BLaER1 treated with 17β-estradiol and CSF1 and Interleukin-3, amounts not matched to agents 10 nM and 100 nM (cell line): Measurements from ENCODE around the gene GMEB2.
A peak's percentile ranks its signal among the peaks of the same experiment; 100 is the strongest.
"Not testable (repeated sequence)": the region's sequence is repeated elsewhere in the genome, so short reads cannot be mapped to it uniquely, and the experiment has no call there.

Source experiments
- H3K27ac ChIP-seq, 11 experiments: shearing (Covaris generic); formaldehyde crosslinking; 2 replicates each; pipeline ENCODE4 v1.8.1; 2022
- H3K27me3 ChIP-seq, 11 experiments: shearing (Covaris generic); formaldehyde crosslinking; 2 replicates each; pipeline ENCODE4 v1.8.1; 2022
- H3K36me3 ChIP-seq, 11 experiments: shearing (Covaris generic); formaldehyde crosslinking; 2 replicates each; pipeline ENCODE4 v1.8.1; 2022
- H3K4me1 ChIP-seq, 10 experiments: shearing (Covaris generic); formaldehyde crosslinking; 2 replicates each; pipeline ENCODE4 v1.8.1; 2022
- H3K4me2 ChIP-seq, 11 experiments: shearing (Covaris generic); formaldehyde crosslinking; 2 replicates each; pipeline ENCODE4 v1.8.1; 2022
- H3K4me3 ChIP-seq, 10 experiments: shearing (Covaris generic); formaldehyde crosslinking; 2 replicates each; pipeline ENCODE4 v1.8.1; 2022
- H3K9ac ChIP-seq, 11 experiments: shearing (Covaris generic); formaldehyde crosslinking; 2 replicates each; pipeline ENCODE4 v1.8.1; 2022
- H3K9me3 ChIP-seq, 11 experiments: shearing (Covaris generic); formaldehyde crosslinking; replicated peaks in 1 of 11; 2 replicates each; pipeline ENCODE4 v1.8.1; 2022
- H4K20me1 ChIP-seq, 11 experiments: shearing (Covaris generic); formaldehyde crosslinking; 2 replicates each; pipeline ENCODE4 v1.8.1; 2022
- Cebpa-rat ChIP-seq, 11 experiments: shearing (Covaris generic); IDR thresholded peaks; 2 replicates each; pipeline ENCODE4 v1.8.1; 2022

Gene GMEB2

DNA sequence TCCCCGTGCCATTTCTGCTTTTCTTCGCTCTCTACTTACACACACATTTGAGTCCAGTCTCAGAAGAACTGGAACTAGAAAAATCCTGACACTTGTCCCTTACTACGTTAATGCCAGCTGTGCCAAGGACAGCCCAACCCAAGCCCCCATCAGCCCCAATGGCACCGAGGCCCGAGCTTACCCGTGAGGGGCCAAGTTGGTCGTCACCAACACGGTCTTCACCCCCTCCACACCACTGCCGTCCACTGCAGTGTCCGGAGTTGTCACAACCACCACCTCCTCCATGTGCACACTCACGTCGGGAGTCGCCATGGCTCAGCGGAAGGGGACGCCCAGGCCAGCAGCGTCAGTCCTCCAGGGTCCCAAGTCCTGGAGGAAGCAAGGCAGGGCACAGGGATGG lies 7.8 kb downstream of the GMEB2 start:
- Histone ChIP-seq H3K4me3 (no peak overlapping the region), H3K27me3 (no peaks in the 10 kb centered on the region), H3K27ac (no peak overlapping the region; a peak in 1 of 22 replicates), H4K20me1 (peaks cover 24 to 82% (median 55%) of the 10 kb centered on the region in 11 experiments; a peak in 19 of 22 replicates), H3K4me1 (peaks cover 10 to 89% (median 59%) of the 10 kb centered on the region in 10 experiments; a peak in 19 of 20 replicates), H3K36me3 (peaks cover 46 to 73% (median 55%) of the 10 kb centered on the region in 11 experiments), H3K9me3 (peaks cover 0 to 13% (median 5%) of the 10 kb centered on the region in 11 experiments; a peak in 10 of 22 replicates), H3K4me2 (peak overlapping the region in 3 of 11 experiments; percentile 38 to 54 (median 45); a peak in 1 of 22 replicates), H3K9ac (peak overlapping the region in 2 of 11 experiments; percentile 2 to 29; a peak in 1 of 22 replicates)
- no peak for TF ChIP-seq Cebpa-rat (IDR thresholded peaks at IDR 0.05)

DNA sequence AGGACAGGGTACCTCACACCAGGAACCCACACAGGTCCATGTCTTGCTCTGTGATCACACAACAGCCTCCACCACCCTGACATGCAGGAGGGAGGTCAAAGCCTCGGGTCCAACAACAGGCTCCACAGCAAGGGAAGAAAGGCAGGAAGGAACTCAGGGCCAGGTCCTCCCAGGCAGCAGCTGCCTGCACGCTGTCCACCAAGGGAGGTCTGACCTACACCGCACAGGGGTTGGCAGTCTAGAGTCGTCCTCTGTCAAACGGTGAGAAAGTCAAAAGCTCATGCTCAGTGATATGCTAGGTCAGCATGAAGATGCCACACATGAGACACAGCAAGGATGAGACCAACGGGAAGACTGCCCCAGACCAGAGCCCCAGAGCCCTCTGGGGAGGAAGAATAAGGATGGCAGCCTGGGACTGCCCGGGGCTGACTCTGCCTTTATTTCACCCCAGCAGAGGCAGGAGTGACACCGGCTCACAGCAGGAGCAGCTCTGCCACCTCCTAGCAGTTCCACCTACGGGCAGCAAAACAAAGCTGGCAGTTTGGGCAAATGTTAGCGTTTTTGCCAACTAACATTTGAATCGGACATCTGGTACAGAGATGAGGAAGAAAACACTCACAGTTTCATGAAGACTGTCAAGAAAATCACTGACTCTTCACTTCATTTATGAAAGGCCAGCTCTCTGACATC lies 8.5 kb downstream of the GMEB2 start:
- Histone ChIP-seq H4K20me1 (peaks cover 29 to 86% (median 60%) of the 10 kb centered on the region in 11 experiments; a peak in 19 of 22 replicates), H3K4me1 (peaks cover 13 to 89% (median 60%) of the 10 kb centered on the region in 10 experiments), H3K36me3 (peaks cover 46 to 70% (median 53%) of the 10 kb centered on the region in 11 experiments), H3K27ac (peak overlapping the region in 1 of 11 experiments; percentile 12; a peak in 1 of 22 replicates), H3K27me3 (no peaks in the 10 kb centered on the region), H3K4me3 (no peak overlapping the region), H3K9me3 (peaks cover 0 to 13% (median 5%) of the 10 kb centered on the region in 11 experiments; a peak in 10 of 22 replicates), H3K4me2 (0 out of 22 replicates have a peak overlapping the region, but pooled peaks of 1 of the 11 experiments have one; percentile 2), H3K9ac (peak overlapping the region in 1 of 11 experiments; percentile 29; a peak in 1 of 22 replicates)
- TF ChIP-seq Cebpa-rat (IDR thresholded peaks at IDR 0.05): no peak

GRCh38 chr20:63617876-63618265 lies 9.0 kb downstream of the GMEB2 start:
- Histone ChIP-seq H3K4me1 (peaks cover 19 to 90% (median 61%) of the 10 kb centered on the region in 10 experiments), H3K9ac (no peak overlapping the region), H3K4me2 (no peak overlapping the region), H3K4me3 (no peak overlapping the region), H4K20me1 (peaks cover 34 to 89% (median 64%) of the 10 kb centered on the region in 11 experiments; a peak in 20 of 22 replicates), H3K36me3 (peaks cover 43 to 67% (median 52%) of the 10 kb centered on the region in 11 experiments), H3K27ac (no peak overlapping the region), H3K27me3 (no peaks in the 10 kb centered on the region), H3K9me3 (peaks cover 0 to 13% (median 5%) of the 10 kb centered on the region in 11 experiments; a peak in 10 of 22 replicates)
- no peak for TF ChIP-seq Cebpa-rat (IDR thresholded peaks at IDR 0.05)

- Histone ChIP-seq H3K36me3 (peaks cover 38 to 62% (median 50%) of the 10 kb centered on the region in 11 experiments), H3K27ac (no peak overlapping the region), H3K27me3 (no peaks in the 10 kb centered on the region), H3K9ac (peak overlapping the region in 1 of 11 experiments; percentile 6; a peak in 1 of 22 replicates), H4K20me1 (peaks cover 39 to 89% (median 64%) of the 10 kb centered on the region in 11 experiments; a peak in 21 of 22 replicates), H3K4me2 (no peak overlapping the region), H3K9me3 (peaks cover 0 to 13% (median 5%) of the 10 kb centered on the region in 11 experiments; a peak in 10 of 22 replicates), H3K4me1 (peaks cover 25 to 90% (median 61%) of the 10 kb centered on the region in 10 experiments), H3K4me3 (no peak overlapping the region)
- TF ChIP-seq Cebpa-rat (IDR thresholded peaks at IDR 0.05): no peak
Measured at GRCh38 chr20:63617092-63617875, 9.6 kb downstream of the GMEB2 start.

DNA sequence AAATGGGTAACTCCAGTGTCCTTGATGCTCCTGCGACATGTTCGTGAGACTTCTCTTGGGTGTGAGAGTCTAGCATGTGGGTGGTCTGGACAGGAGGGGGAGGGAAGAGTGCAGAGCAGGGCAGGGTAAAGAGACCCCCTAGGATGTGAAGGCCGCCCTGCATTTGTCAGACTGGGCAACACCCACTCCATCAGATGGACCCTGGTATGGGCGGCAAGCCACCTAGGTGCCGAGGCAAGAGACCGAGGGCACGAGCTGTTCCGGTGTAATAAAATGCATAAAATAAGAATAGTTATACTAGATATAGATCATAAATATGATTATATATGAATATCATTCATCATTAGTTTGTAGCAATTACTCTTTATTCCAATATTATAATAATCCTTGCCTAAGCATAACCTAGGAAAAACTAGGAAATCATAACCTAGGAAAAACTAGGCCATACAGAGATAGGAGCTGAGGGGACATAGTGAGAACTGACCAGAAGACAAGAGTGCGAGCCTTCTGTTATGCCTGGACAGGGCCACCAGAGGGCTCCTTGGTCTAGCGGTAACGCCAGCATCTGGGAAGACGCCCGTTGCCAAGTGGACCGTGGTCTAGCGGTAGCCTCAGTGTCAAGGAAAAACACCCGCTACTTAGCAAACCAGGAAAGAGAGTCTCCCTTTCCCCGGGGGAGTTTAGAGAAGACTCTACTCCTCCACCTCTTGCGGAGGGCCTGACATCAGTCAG lies 12.9 kb downstream of the GMEB2 start:
- peak overlapping the region in 4 of 11 experiments; percentile 39 to 62 (median 50); a peak in 7 of 22 replicates for H3K9ac ChIP-seq
- peaks cover 0 to 13% (median 6%) of the 10 kb centered on the region in 11 experiments; a peak in 11 of 22 replicates for H3K9me3 ChIP-seq
- H3K4me1 ChIP-seq: peaks cover 36 to 81% (median 57%) of the 10 kb centered on the region in 10 experiments
- H3K36me3 ChIP-seq: peaks cover 40 to 60% (median 49%) of the 10 kb centered on the region in 11 experiments
- H3K27ac ChIP-seq: peak overlapping the region in 6 of 11 experiments; percentile 5 to 66 (median 54); a peak in 9 of 22 replicates
- peak overlapping the region in 10 of 11 experiments; percentile 72 to 92 (median 84); a peak in 20 of 22 replicates for H3K4me2 ChIP-seq
- H4K20me1 ChIP-seq: peaks cover 38 to 81% (median 58%) of the 10 kb centered on the region in 11 experiments; a peak in 20 of 22 replicates
- not testable (repeated sequence) for H3K4me3 ChIP-seq, H3K27me3 ChIP-seq

DNA sequence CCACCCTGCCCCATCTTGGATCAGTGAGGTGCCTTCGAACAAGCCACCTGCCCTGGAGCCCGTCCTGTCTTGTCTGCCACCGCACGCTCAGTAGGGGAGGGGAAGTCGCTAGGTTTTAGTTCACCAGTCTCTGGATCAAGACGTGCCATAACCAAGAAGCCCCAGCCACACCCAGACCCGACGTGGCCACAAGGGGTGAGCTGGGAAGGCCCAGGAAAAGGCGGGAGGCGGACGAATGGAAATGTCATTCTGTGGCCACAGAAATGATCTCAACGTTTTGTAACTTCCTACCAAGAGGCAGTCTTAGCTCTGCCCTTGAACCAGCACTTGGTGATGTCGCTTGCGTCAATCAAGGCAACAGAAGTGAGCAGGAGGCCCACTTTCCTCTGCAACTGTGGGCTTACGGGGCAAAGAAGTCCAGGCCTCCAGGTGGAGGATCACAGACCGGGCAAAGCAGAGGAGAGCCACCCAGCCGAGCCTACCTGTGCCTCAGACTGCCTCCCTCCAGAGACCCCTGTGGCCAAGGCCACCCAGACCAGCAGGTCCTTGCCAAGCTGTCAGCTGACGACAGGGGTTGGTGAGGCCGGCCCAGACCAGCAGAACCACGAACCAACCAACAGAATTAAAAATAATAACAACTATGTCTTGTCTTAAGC lies 14.5 kb downstream of the GMEB2 start:
- Histone ChIP-seq H3K27me3 (no peaks in the 10 kb centered on the region), H3K9ac (peak overlapping the region in 10 of 11 experiments; percentile 21 to 51 (median 38); a peak in 15 of 22 replicates), H3K36me3 (peaks cover 24 to 44% (median 33%) of the 10 kb centered on the region in 11 experiments), H3K4me2 (peak overlapping the region; percentile 72 to 92 (median 84)), H3K9me3 (peaks cover 0 to 13% (median 6%) of the 10 kb centered on the region in 11 experiments; a peak in 11 of 22 replicates), H3K4me1 (peaks cover 36 to 66% (median 56%) of the 10 kb centered on the region in 10 experiments), H3K27ac (peak overlapping the region in 9 of 11 experiments; percentile 25 to 66 (median 45); a peak in 13 of 22 replicates), H4K20me1 (peaks cover 28 to 65% (median 43%) of the 10 kb centered on the region in 11 experiments; a peak in 20 of 22 replicates), H3K4me3 (no peak overlapping the region; a peak in 1 of 20 replicates)
- TF ChIP-seq Cebpa-rat (IDR thresholded peaks at IDR 0.05): no peak

DNA sequence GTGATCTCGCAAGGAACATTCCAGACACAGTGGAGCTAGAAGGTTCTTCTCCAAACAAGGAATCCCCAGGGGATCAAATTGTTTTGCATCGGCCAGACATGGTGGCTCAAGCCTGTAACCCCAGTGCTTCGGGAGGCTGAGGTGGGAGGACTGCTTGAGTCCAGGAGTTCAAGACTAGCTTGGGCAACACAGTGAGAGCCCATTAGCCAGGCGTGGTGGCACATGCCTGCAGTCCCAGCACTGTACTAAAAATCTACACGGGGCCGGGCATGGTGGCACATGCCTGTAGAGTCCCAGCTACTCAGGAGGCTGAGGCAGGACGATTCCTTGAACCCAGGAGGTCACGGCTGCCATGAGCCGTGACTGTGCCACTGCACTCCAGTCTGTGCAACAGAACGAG lies 15.3 kb downstream of the GMEB2 start:
- Histone ChIP-seq H4K20me1 (peaks cover 22 to 61% (median 47%) of the 10 kb centered on the region in 11 experiments; a peak in 20 of 22 replicates), H3K9me3 (peaks cover 0 to 13% (median 6%) of the 10 kb centered on the region in 11 experiments; a peak in 11 of 22 replicates), H3K4me3 (no peak overlapping the region), H3K27ac (peak overlapping the region in 4 of 11 experiments; percentile 6 to 66 (median 54); a peak in 3 of 22 replicates), H3K36me3 (peaks cover 16 to 36% (median 26%) of the 10 kb centered on the region in 11 experiments; a peak in 21 of 22 replicates), H3K4me2 (peak overlapping the region; percentile 72 to 92 (median 84); a peak in 21 of 22 replicates), H3K4me1 (peaks cover 40 to 65% (median 60%) of the 10 kb centered on the region in 10 experiments), H3K27me3 (no peaks in the 10 kb centered on the region), H3K9ac (peak overlapping the region in 3 of 11 experiments; percentile 29 to 50 (median 31); a peak in 1 of 22 replicates)
- TF ChIP-seq Cebpa-rat (IDR thresholded peaks at IDR 0.05): no peak
